ENCODE data around the gene C17orf107.
"Not testable (repeated sequence)": the region's sequence is repeated elsewhere in the genome, so short reads cannot be mapped to it uniquely, and the experiment has no call there.

Gene C17orf107

GRCh38 chr17:4900231-4901107, 1.1 kb downstream of the C17orf107 start:
- DNase-seq (ENCODE audit: low read depth in 2 of 2) = no peak

GRCh38 chr17:4901108-4901647, 1.8 kb downstream of the C17orf107 start:
- no peak for DNase-seq (ENCODE audit: low read depth in 2 of 2)

- DNase-seq (ENCODE audit: low read depth in 2 of 2) = no peak
Observed at GRCh38 chr17:4901648-4902344, 2.5 kb downstream of the C17orf107 start.

- no peak for DNase-seq (ENCODE audit: low read depth in 2 of 2)
Observed at GRCh38 chr17:4902540-4902939, 3.2 kb downstream of the C17orf107 start.

- peak; percentile 42 to 52 for DNase-seq (ENCODE audit: low read depth in 2 of 2)
Observed at GRCh38 chr17:4903051-4903818, 3.9 kb downstream of the C17orf107 start, which contains the start of gene CHRNE. Gene CHRNE (minus strand): TSS chr17:4903098. CDS start chr17:4903063, 35 bp downstream.

GRCh38 chr17:4906642-4907041, 7.3 kb downstream of the C17orf107 start:
- not testable (repeated sequence) for DNase-seq (ENCODE audit: low read depth in 2 of 2)

GRCh38 chr17:4908301-4908700, 9.0 kb downstream of the C17orf107 start:
- DNase-seq (ENCODE audit: low read depth in 2 of 2) = no peak

- peak; percentile 37 to 39 for DNase-seq (ENCODE audit: low read depth in 2 of 2)
Observed at GRCh38 chr17:4908711-4909496, 9.6 kb downstream of the C17orf107 start.

GRCh38 chr17:4913994-4914393, 14.7 kb downstream of the C17orf107 start:
- no peak for DNase-seq (ENCODE audit: low read depth in 2 of 2)

GRCh38 chr17:4914551-4914950, 15.2 kb downstream of the C17orf107 start:
- not testable (repeated sequence) for DNase-seq (ENCODE audit: low read depth in 2 of 2)

- DNase-seq (ENCODE audit: low read depth in 2 of 2) = no peak
Observed at GRCh38 chr17:4919511-4920047, 20.2 kb downstream of the C17orf107 start.

- DNase-seq (ENCODE audit: low read depth in 2 of 2) = no peak
Observed at GRCh38 chr17:4920351-4921048, 21.2 kb downstream of the C17orf107 start.

GRCh38 chr17:4921320-4921719, 22.0 kb downstream of the C17orf107 start:
- no peak for DNase-seq (ENCODE audit: low read depth in 2 of 2)

- not testable (repeated sequence) for DNase-seq (ENCODE audit: low read depth in 2 of 2)
Observed at GRCh38 chr17:4926577-4927335, 27.4 kb downstream of the C17orf107 start.

- no peak for DNase-seq (ENCODE audit: low read depth in 2 of 2)
Observed at GRCh38 chr17:4928881-4929280, 29.5 kb downstream of the C17orf107 start.

- no peak for DNase-seq (ENCODE audit: low read depth in 2 of 2)
Observed at GRCh38 chr17:4931963-4932362, 32.6 kb downstream of the C17orf107 start, which contains the start of gene GP1BA. Gene GP1BA (plus strand): TSS chr17:4932277. CDS start chr17:4932605, 328 bp downstream.

- DNase-seq (ENCODE audit: low read depth in 2 of 2) = no peak
Observed at GRCh38 chr17:4932756-4933155, 33.4 kb downstream of the C17orf107 start.

- no peak for DNase-seq (ENCODE audit: low read depth in 2 of 2)
Observed at GRCh38 chr17:4933646-4934045, 34.3 kb downstream of the C17orf107 start.
